Esophagus squamous epithelium (tissue), 4 donors: ENCODE measurements around the gene APOO.

Source experiments
- POLR2A ChIP-seq, 4 donors: fragments of 450-650 bp; IDR thresholded peaks; one replicate each; pipeline ENCODE4 v1.6.1; 2017; ENCODE audit warnings: antibody characterized with exemption in 4 of 4, mild to moderate bottlenecking in 4 of 4, moderate library complexity in 3 of 4
- TF ChIP-seq, protein P1 (sequence below), 6 experiments: fragments of 450-650 bp in 4 of 6; fragments of 200-600 bp in 2 of 6; sonication (generic) in 2 of 6; IDR thresholded peaks; one replicate each; pipeline ENCODE4 v1.5.1; 2016 to 2019; ENCODE audit warnings: antibody characterized with exemption in 6 of 6, mild to moderate bottlenecking in 4 of 6, moderate library complexity in 4 of 6

GRCh38 chrX:23919148-23919547 lies 11.4 kb upstream of the APOO start:
- TF ChIP-seq, protein P1, sequence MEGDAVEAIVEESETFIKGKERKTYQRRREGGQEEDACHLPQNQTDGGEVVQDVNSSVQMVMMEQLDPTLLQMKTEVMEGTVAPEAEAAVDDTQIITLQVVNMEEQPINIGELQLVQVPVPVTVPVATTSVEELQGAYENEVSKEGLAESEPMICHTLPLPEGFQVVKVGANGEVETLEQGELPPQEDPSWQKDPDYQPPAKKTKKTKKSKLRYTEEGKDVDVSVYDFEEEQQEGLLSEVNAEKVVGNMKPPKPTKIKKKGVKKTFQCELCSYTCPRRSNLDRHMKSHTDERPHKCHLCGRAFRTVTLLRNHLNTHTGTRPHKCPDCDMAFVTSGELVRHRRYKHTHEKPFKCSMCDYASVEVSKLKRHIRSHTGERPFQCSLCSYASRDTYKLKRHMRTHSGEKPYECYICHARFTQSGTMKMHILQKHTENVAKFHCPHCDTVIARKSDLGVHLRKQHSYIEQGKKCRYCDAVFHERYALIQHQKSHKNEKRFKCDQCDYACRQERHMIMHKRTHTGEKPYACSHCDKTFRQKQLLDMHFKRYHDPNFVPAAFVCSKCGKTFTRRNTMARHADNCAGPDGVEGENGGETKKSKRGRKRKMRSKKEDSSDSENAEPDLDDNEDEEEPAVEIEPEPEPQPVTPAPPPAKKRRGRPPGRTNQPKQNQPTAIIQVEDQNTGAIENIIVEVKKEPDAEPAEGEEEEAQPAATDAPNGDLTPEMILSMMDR (IDR thresholded peaks at IDR 0.05): no peak
- no peak for TF ChIP-seq POLR2A (IDR thresholded peaks at IDR 0.05)
